Mammary epithelial cell (primary cell): ENCODE measurements around the gene ZFR2.

ENCODE experiments used
- EZH2 ChIP-seq: IDR thresholded peaks from 2 replicates; pipeline ENCODE4 v1.6.1; 2012; ENCODE audit warnings: low read length, inconsistent platforms, borderline replicate concordance
- TF ChIP-seq, protein P1 (sequence below), 2 donors: IDR thresholded peaks in 1 of 2; conservative IDR thresholded peaks in 1 of 2; 2 replicates each; pipeline ENCODE4 v1.5.1; 2011 to 2012; ENCODE audit warnings: inconsistent platforms in 2 of 2, low read length in 2 of 2, mild to moderate bottlenecking in 2 of 2, control low read depth in 1 of 2, low read depth in 1 of 2; ENCODE audit not compliant: insufficient read depth in 1 of 2; ENCODE audit errors: extremely low read depth in 1 of 2

DNA sequence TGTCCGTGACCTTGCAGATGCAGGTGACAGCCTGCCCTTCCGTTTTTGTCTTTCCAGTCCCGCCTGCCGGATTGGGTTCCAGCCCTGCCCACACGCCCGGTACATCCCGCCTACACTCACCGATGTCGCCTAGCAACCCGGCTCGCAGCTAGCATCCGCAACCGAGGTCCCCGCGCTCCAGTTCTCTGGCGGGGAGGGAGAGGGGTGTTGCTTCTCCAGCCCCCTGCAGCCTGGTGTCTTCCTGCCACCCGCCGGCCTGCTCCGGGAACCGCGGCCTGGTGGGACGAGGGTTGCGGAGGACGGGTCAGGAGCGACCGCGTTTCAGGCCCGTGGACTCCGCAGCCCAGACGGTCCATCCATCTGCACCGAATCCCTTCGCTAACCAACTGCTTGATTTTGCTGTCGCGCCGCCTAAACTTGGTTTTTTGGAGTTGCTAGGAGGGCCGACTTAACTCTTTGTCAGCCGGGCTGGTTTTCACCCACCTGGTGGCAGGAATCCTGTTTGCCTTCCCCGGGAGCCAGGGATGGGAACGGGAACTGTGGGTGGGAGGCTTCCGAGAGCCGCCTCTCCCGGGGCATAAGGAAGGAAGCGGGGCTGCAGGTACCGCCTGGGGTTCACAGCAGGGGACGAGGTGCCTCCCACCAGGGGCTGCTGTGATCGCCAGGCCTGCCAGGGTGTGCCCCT is 67.3 kb downstream of the ZFR2 start:
- TF ChIP-seq, protein P1, sequence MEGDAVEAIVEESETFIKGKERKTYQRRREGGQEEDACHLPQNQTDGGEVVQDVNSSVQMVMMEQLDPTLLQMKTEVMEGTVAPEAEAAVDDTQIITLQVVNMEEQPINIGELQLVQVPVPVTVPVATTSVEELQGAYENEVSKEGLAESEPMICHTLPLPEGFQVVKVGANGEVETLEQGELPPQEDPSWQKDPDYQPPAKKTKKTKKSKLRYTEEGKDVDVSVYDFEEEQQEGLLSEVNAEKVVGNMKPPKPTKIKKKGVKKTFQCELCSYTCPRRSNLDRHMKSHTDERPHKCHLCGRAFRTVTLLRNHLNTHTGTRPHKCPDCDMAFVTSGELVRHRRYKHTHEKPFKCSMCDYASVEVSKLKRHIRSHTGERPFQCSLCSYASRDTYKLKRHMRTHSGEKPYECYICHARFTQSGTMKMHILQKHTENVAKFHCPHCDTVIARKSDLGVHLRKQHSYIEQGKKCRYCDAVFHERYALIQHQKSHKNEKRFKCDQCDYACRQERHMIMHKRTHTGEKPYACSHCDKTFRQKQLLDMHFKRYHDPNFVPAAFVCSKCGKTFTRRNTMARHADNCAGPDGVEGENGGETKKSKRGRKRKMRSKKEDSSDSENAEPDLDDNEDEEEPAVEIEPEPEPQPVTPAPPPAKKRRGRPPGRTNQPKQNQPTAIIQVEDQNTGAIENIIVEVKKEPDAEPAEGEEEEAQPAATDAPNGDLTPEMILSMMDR (conservative IDR thresholded peaks at IDR 0.05 in 1 of 2, IDR thresholded peaks at IDR 0.05 in 1 of 2; ENCODE audit: extremely low read depth in 1 of 2, insufficient read depth in 1 of 2, low read depth in 1 of 2, low read length in 2 of 2) = peak in 1 of 2 donors; percentile 31
- TF ChIP-seq EZH2 = peak; percentile 44
